NB4 (cell line): Measurements from ENCODE around the gene CPE.

Experiments
- MAX ChIP-seq: IDR thresholded peaks from 2 replicates; pipeline ENCODE4 v1.6.1; 2011; ENCODE audit warnings: low read depth, low read length
- MYC ChIP-seq: IDR thresholded peaks from 2 replicates; pipeline ENCODE4 v1.6.1; 2011; ENCODE audit warnings: low read depth, low read length
- POLR2A ChIP-seq: IDR thresholded peaks from 2 replicates; pipeline ENCODE4 v1.6.1; 2011; ENCODE audit warnings: mild to moderate bottlenecking; ENCODE audit not compliant: insufficient read length; ENCODE audit errors: extremely low read depth
- TF ChIP-seq, protein P1 (sequence below): IDR thresholded peaks from one replicate; pipeline ENCODE4 v1.5.1; 2012; ENCODE audit warnings: low read depth, low read length

GRCh38 chr4:165439344-165439743 is 60.5 kb downstream of the CPE start:
- TF ChIP-seq, protein P1, sequence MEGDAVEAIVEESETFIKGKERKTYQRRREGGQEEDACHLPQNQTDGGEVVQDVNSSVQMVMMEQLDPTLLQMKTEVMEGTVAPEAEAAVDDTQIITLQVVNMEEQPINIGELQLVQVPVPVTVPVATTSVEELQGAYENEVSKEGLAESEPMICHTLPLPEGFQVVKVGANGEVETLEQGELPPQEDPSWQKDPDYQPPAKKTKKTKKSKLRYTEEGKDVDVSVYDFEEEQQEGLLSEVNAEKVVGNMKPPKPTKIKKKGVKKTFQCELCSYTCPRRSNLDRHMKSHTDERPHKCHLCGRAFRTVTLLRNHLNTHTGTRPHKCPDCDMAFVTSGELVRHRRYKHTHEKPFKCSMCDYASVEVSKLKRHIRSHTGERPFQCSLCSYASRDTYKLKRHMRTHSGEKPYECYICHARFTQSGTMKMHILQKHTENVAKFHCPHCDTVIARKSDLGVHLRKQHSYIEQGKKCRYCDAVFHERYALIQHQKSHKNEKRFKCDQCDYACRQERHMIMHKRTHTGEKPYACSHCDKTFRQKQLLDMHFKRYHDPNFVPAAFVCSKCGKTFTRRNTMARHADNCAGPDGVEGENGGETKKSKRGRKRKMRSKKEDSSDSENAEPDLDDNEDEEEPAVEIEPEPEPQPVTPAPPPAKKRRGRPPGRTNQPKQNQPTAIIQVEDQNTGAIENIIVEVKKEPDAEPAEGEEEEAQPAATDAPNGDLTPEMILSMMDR = no peak
- TF ChIP-seq POLR2A = no peak
- TF ChIP-seq MAX = no peak
- TF ChIP-seq MYC = no peak
